ENCODE data around the gene BMF. TPM values are rescaled to one million over a fixed set of nuclear protein-coding genes. Genes with fewer than 3 reads are reported as not detected.

The BMF gene
- total RNA-seq, 4 donors from 2014 or later: 31.9 to 49.3 (median 37.2) TPM

- intact Hi-C loops (cut with DNase I): no loop called here
- Histone ChIP-seq H3K4me3 (replicated peaks in 1 of 3) (no peak overlapping the region), H3K27me3 (no peaks in the 10 kb centered on the region), H3K4me1 (peaks cover 87% of the 10 kb centered on the region in 2 donors), H3K27ac (peak overlapping the region; percentile 89 to 93 (median 92)), H3K36me3 (no peaks in the 10 kb centered on the region), H3K9me3 (no peaks in the 10 kb centered on the region)
- no peak for TF ChIP-seq CTCF (IDR thresholded peaks at IDR 0.05)
- no peak for TF ChIP-seq POLR2A (IDR thresholded peaks at IDR 0.05)
- 43 to 44% methylated on average over 5 to 6 of the region's 7 CpGs for WGBS, 2 donors
- no peak for DNase-seq
These were observed 4.8 kb downstream of the BMF start for GRCh38 chr15:40103864-40104271.

- TF ChIP-seq POLR2A (IDR thresholded peaks at IDR 0.05): peak in 1 of 2 donors; percentile 79
- peak in 1 of 6 experiments; percentile 8 for TF ChIP-seq CTCF (IDR thresholded peaks at IDR 0.05)
- Histone ChIP-seq H3K27ac (peak overlapping the region; percentile 89 to 93 (median 92)), H3K27me3 (no peaks in the 10 kb centered on the region), H3K4me3 (replicated peaks in 1 of 3) (no peak overlapping the region), H3K36me3 (no peaks in the 10 kb centered on the region), H3K4me1 (peaks cover 94% of the 10 kb centered on the region in 2 donors), H3K9me3 (no peaks in the 10 kb centered on the region)
- whole genome bisulfite sequencing, 2 donors: 22 to 33% methylated on average over 10 to 12 of the region's 29 CpGs
- peak; percentile 96 for DNase-seq
- intact Hi-C loops (cut with DNase I): no loop called here
These were observed 5.5 kb downstream of the BMF start for GRCh38 chr15:40102897-40103858.

- intact Hi-C loops (cut with DNase I): no loop called here
- no peak for DNase-seq
- TF ChIP-seq CTCF (IDR thresholded peaks at IDR 0.05) (no peak), POLR2A (IDR thresholded peaks at IDR 0.05) (no peak)
These were observed 7.5 kb downstream of the BMF start for GRCh38 chr15:40100947-40101905.

DNA sequence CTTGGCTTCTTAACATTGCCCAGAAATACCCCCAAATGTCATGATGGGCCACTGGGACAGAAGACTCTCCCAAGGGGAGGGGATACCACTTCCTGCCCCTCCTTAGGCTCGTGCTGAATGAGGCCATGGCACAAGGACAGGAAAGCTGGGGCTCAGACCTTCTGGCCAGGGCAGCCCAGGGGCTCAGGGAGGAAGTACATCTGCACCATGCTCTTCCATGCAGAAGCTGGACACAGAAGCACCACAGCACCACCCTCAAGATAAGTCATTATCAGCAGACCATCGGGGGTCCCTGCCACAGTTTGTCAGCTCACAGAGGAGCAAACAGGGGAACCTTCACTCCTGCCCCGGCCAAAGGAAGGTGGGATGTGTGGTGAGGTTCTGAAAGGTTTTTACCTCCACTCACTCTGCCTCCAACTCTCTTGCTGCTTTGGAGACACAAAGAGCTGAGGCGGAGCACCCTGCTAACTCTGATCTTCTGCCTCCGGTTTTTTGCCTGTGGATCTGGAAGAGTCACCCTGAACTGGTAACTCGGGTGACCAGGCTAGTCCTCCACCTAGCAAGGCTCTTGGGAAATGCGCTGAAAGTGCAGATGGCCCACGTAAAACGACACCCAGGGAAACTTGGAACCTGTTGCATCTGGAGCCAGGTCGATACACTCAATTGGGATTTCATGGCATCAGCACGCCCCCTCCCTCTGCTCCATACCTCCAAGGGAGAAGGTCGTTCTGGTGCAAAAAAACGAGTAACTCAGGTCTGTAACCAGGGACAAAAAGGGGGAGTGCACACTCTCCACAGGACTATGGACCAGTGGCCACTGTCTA is 8.3 kb downstream of the BMF start:
- no peak for TF ChIP-seq POLR2A (IDR thresholded peaks at IDR 0.05)
- TF ChIP-seq CTCF (IDR thresholded peaks at IDR 0.05): no peak
- H3K36me3 ChIP-seq: no peaks in the 10 kb centered on the region
- peak overlapping the region; percentile 89 to 96 (median 92) for H3K27ac ChIP-seq
- 79 to 80% methylated on average over 13 of the region's 13 CpGs for WGBS, 2 donors
- no peaks in the 10 kb centered on the region for H3K27me3 ChIP-seq
- peak overlapping the region in 1 of 3 donors; percentile 3 for H3K4me3 ChIP-seq (replicated peaks in 1 of 3)
- no peak for DNase-seq
- intact Hi-C loops (cut with DNase I): no loop called here
- H3K9me3 ChIP-seq: no peaks in the 10 kb centered on the region
- peaks cover 93 to 100% of the 10 kb centered on the region in 2 donors for H3K4me1 ChIP-seq

More at GRCh38 chr15:40100947-40101905, 7.5 kb downstream of the BMF start:
- H3K27me3 ChIP-seq: no peaks in the 10 kb centered on the region
- 69 to 77% methylated on average over 6 of the region's 6 CpGs for WGBS, 2 donors
- no peak overlapping the region for H3K4me3 ChIP-seq (replicated peaks in 1 of 3)
- no peaks in the 10 kb centered on the region for H3K36me3 ChIP-seq
- no peaks in the 10 kb centered on the region for H3K9me3 ChIP-seq
- H3K4me1 ChIP-seq: peaks cover 99 to 100% of the 10 kb centered on the region in 2 donors
- peak overlapping the region; percentile 89 to 96 (median 92) for H3K27ac ChIP-seq

Measured in thyroid gland (tissue), 4 donors.